ENCODE data around the gene COBL. TPM values are rescaled to one million over a fixed set of nuclear protein-coding genes. Genes with fewer than 3 reads are reported as not detected.

Gene COBL
- total RNA-seq, 1 donor from 2014 or later: 0.11 TPM

GRCh38 chr7:51066405-51066882 is 250.2 kb downstream of the COBL start:
- TF ChIP-seq CTCF (IDR thresholded peaks at IDR 0.05): no peak
- intact Hi-C loops (cut with DNase I): loop anchor here (5.0 kb wide), 2 partner anchors 284 to 469 kb away; partner anchors contain the start of gene GRB10
- H3K4me3 ChIP-seq: no peak overlapping the region
- H3K27ac ChIP-seq: no peak overlapping the region
- H3K4me1 ChIP-seq: no peaks in the 10 kb centered on the region
- no peaks in the 10 kb centered on the region for H3K9me3 ChIP-seq
- H3K27me3 ChIP-seq: no peaks in the 10 kb centered on the region
- no peaks in the 10 kb centered on the region for H3K36me3 ChIP-seq
- DNase-seq (ENCODE audit: low spot score in 2 of 2): no peak

DNA sequence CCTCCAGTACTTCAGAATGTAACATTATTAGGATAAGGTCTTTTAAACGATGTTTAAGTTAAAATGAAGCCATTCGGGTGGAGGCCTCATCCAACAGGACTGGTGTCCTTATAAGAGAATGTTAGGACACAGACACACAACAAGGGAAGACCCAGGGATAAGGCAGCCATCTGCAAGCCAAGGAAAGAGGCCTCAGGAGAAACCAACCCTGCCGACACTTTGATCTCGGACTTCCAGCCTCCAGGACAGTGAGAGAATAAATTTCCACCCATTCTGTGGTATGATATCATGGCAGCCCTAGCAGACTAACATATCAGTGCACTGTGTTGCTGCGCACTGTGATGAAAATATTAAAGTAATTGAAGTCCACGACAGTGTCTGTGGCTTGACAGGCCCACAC is 250.8 kb downstream of the COBL start:
- Histone ChIP-seq H3K36me3 (no peaks in the 10 kb centered on the region), H3K4me1 (no peaks in the 10 kb centered on the region), H3K4me3 (no peak overlapping the region), H3K27ac (no peak overlapping the region), H3K9me3 (no peaks in the 10 kb centered on the region), H3K27me3 (no peaks in the 10 kb centered on the region)
- no peak for TF ChIP-seq CTCF (IDR thresholded peaks at IDR 0.05)
- DNase-seq (ENCODE audit: low spot score in 2 of 2): no peak
- intact Hi-C loops (cut with DNase I): loop anchor here (5.0 kb wide), 2 partner anchors 283 to 468 kb away; partner anchors contain the start of gene GRB10

GRCh38 chr7:51064688-51065087 is 251.9 kb downstream of the COBL start:
- Histone ChIP-seq H3K9me3 (no peaks in the 10 kb centered on the region), H3K27ac (no peak overlapping the region), H3K4me3 (no peak overlapping the region), H3K4me1 (no peaks in the 10 kb centered on the region), H3K36me3 (no peaks in the 10 kb centered on the region), H3K27me3 (no peaks in the 10 kb centered on the region)
- intact Hi-C loops (cut with DNase I): loop anchor here (5.0 kb wide), 2 partner anchors 282 to 467 kb away; partner anchors contain the start of gene GRB10
- DNase-seq (ENCODE audit: low spot score in 2 of 2): no peak
- TF ChIP-seq CTCF (IDR thresholded peaks at IDR 0.05): no peak

DNA sequence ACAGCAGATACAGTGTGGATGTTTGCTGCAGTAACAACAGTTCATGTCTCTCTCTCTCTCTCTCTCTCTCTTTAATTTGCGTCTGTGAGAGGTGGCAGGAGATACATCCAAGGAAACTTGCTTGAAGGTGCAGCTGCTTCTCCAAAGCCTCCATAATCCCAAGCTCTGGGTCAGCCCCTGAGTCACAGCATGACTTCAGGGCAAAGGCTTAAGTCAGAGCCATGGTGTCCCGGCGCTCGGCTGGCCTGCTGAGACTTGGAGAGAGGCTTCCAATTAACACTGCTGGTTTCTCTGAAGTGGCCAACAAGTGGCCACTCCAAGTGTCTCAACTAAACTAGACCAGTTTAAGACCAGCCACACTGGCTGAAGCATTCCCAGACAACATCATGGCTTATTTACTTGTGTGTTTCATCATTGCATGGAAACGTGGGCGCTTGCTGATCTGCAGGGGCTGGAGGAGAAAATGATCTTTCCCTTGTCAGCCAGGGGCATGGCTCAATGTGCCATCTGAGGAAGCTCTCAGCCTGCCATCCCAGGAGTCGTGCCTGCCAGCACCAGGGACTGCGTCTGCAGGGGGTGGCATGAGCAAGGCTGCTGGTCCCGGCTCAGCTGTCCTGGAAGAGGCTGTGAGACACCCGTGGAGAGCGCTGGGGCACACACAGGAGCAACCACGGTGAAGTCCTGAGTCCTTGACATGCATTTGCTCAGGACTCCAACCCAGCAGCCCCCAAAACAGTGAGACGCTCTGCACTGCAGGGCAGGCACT is 254.2 kb downstream of the COBL start:
- TF ChIP-seq CTCF (IDR thresholded peaks at IDR 0.05): no peak
- H3K4me1 ChIP-seq: no peaks in the 10 kb centered on the region
- H3K27ac ChIP-seq: no peak overlapping the region
- intact Hi-C loops (cut with DNase I): no loop called here
- no peaks in the 10 kb centered on the region for H3K36me3 ChIP-seq
- H3K9me3 ChIP-seq: no peaks in the 10 kb centered on the region
- no peaks in the 10 kb centered on the region for H3K27me3 ChIP-seq
- H3K4me3 ChIP-seq: no peak overlapping the region
- no peak for DNase-seq (ENCODE audit: low spot score in 2 of 2)

DNA sequence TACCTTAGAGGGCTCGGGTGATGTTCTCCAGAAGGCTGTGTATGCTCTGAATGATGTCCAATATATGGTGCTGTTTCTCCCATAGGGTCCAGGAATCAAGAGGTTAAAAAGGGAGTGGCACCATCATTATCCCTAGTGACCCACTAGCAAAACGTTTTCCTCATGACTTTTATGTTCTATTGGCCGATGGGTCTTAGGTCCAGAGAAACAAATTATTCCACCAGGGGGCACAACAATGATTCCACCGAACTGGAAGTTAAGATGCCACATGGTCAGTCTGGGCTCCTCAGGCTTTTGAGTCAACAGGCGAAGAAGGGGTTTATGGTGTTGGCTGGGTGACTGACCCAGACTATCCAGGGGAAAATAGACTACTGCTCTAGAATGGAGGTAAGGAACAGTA is 256.1 kb downstream of the COBL start:
- no peak for DNase-seq (ENCODE audit: low spot score in 2 of 2)
- no peak overlapping the region for H3K4me3 ChIP-seq
- no peak for TF ChIP-seq CTCF (IDR thresholded peaks at IDR 0.05)
- H3K27me3 ChIP-seq: no peaks in the 10 kb centered on the region
- H3K9me3 ChIP-seq: no peaks in the 10 kb centered on the region
- intact Hi-C loops (cut with DNase I): no loop called here
- H3K4me1 ChIP-seq: no peaks in the 10 kb centered on the region
- H3K36me3 ChIP-seq: no peaks in the 10 kb centered on the region
- H3K27ac ChIP-seq: no peak overlapping the region

Measured in ascending aorta (tissue), 2 donors.